SU-DHL-6 (cell line): Measurements from ENCODE around the gene BMX.

Source experiments
- EZH2phosphoT487 ChIP-seq: fragments of 200-600 bp; sonication (generic), shearing (Covaris generic); conservative IDR thresholded peaks from 2 replicates; pipeline ENCODE4 v1.6.1; 2018; ENCODE audit warnings: mild to moderate bottlenecking, antibody characterized with exemption, low read length, moderate library complexity, mixed read lengths
- TF ChIP-seq, protein P1 (sequence below): fragments of 200-600 bp; sonication (generic); IDR thresholded peaks from one replicate; pipeline ENCODE4 v1.5.1; 2017; ENCODE audit warnings: antibody characterized with exemption, mild to moderate bottlenecking, low read length, moderate library complexity; ENCODE audit not compliant: insufficient read depth, poor library complexity, severe bottlenecking

DNA sequence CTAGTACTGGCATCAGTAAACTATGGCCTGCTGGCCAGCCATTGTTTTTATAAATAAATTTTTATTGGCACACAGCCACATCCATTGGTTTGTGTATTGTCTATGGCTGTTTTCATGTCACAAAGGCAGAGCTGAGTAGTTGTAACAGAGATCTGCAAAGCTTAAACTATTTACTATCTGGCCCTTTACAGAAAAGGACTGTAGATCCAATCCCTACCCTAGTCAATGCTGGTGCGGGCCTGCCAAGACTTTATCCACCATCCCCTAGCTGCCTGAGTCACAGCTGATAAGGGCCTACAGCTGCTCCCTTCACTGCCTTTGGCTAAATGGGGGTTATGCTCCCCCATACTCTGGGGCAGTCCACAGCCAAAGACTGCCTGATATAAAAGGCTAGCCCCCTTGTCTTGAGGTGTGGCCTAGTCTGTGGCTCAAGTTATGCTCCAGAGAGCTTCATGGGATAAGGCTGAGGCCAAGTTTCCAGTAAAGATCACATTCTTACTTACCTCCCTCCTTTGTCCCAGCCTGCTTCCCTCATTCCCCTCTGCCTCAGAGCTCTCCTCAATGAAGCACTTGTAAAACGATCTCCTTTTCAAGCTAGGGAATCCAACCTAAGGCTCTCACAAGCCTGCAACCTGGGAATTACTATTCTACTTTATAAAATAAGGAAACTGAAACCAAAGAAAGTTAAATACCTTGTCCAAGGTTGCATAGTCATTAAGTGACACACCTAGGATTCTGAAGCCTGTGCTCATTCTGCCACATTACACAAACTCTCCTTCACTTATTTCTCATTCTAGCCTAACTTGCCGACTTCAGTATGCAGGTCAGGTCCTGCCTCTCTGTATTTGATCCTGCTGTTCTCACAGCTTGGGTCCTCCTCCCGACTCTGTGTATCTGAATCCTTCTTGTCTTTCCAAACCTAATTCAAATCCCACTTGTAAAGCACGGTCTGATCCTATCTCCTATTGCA lies 79.5 kb downstream of the BMX start:
- TF ChIP-seq, protein P1, sequence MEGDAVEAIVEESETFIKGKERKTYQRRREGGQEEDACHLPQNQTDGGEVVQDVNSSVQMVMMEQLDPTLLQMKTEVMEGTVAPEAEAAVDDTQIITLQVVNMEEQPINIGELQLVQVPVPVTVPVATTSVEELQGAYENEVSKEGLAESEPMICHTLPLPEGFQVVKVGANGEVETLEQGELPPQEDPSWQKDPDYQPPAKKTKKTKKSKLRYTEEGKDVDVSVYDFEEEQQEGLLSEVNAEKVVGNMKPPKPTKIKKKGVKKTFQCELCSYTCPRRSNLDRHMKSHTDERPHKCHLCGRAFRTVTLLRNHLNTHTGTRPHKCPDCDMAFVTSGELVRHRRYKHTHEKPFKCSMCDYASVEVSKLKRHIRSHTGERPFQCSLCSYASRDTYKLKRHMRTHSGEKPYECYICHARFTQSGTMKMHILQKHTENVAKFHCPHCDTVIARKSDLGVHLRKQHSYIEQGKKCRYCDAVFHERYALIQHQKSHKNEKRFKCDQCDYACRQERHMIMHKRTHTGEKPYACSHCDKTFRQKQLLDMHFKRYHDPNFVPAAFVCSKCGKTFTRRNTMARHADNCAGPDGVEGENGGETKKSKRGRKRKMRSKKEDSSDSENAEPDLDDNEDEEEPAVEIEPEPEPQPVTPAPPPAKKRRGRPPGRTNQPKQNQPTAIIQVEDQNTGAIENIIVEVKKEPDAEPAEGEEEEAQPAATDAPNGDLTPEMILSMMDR, result no peak
- no peak for TF ChIP-seq EZH2phosphoT487
